Measurements from ENCODE around the gene NT5C3B. TPM values are rescaled to one million over a fixed set of nuclear protein-coding genes. Genes with fewer than 3 reads are reported as not detected.

NT5C3B gene
- total RNA-seq, 1 donor from 2014 or later, result 123 TPM

GRCh38 chr17:41796121-41796895, 39.7 kb downstream of the NT5C3B start:
- peaks cover 23% of the 10 kb centered on the region for H3K4me1 Mint-ChIP-seq

DNA sequence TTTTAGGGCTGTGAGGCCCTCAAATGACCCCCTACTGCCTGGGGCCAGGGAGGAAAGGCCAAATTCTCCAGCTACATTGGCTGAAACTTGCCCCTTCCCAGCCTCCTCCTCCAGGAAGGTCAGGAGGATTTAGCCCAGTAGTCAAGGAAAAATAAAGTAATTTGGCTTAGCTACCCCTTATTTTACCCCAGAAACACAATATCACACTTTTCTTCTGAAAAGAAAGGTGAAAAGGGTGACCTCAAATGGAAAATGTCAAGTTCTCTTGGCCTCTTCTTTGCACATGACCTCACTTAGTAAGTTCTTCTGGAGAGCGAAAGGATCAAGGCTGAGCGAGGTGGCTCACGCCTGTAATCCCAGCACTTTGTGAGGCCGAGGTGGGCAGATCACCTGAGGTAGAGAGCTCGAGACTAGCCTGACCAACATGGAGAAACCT, 41.5 kb downstream of the NT5C3B start:
- TF ChIP-seq, protein P1, sequence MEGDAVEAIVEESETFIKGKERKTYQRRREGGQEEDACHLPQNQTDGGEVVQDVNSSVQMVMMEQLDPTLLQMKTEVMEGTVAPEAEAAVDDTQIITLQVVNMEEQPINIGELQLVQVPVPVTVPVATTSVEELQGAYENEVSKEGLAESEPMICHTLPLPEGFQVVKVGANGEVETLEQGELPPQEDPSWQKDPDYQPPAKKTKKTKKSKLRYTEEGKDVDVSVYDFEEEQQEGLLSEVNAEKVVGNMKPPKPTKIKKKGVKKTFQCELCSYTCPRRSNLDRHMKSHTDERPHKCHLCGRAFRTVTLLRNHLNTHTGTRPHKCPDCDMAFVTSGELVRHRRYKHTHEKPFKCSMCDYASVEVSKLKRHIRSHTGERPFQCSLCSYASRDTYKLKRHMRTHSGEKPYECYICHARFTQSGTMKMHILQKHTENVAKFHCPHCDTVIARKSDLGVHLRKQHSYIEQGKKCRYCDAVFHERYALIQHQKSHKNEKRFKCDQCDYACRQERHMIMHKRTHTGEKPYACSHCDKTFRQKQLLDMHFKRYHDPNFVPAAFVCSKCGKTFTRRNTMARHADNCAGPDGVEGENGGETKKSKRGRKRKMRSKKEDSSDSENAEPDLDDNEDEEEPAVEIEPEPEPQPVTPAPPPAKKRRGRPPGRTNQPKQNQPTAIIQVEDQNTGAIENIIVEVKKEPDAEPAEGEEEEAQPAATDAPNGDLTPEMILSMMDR (conservative IDR thresholded peaks at IDR 0.05), result no peak
- peaks cover 13% of the 10 kb centered on the region for H3K4me1 Mint-ChIP-seq
- no peaks in the 10 kb centered on the region for H3K9me3 Mint-ChIP-seq
- H3K27me3 Mint-ChIP-seq (ENCODE audit: low read depth), result peaks cover 3% of the 10 kb centered on the region
- no peak overlapping the region for H3K4me3 Mint-ChIP-seq
- H3K27ac Mint-ChIP-seq (ENCODE audit: unreplicated experiment), result no peak overlapping the region
- DNase-seq (ENCODE audit: low read depth, low spot score), result no peak
- no peaks in the 10 kb centered on the region for H3K36me3 Mint-ChIP-seq (ENCODE audit: low read depth)

More at GRCh38 chr17:41796121-41796895, 39.7 kb downstream of the NT5C3B start:
- Mint-ChIP-seq H3K4me3 (peak overlapping the region; percentile 31), H3K36me3 (ENCODE audit: low read depth) (no peaks in the 10 kb centered on the region), H3K9me3 (no peaks in the 10 kb centered on the region), H3K27ac (ENCODE audit: unreplicated experiment) (no peak overlapping the region), H3K27me3 (ENCODE audit: low read depth) (no peaks in the 10 kb centered on the region)
- TF ChIP-seq, protein P1 (conservative IDR thresholded peaks at IDR 0.05), result no peak
- no peak for DNase-seq (ENCODE audit: low read depth, low spot score)

GRCh38 chr17:41793784-41794539, 42.1 kb downstream of the NT5C3B start:
- H3K27ac Mint-ChIP-seq (ENCODE audit: unreplicated experiment), result no peak overlapping the region
- no peaks in the 10 kb centered on the region for H3K36me3 Mint-ChIP-seq (ENCODE audit: low read depth)
- TF ChIP-seq, protein P1 (conservative IDR thresholded peaks at IDR 0.05), result no peak
- H3K27me3 Mint-ChIP-seq (ENCODE audit: low read depth), result peaks cover 7% of the 10 kb centered on the region
- H3K4me3 Mint-ChIP-seq, result no peak overlapping the region
- no peaks in the 10 kb centered on the region for H3K9me3 Mint-ChIP-seq
- H3K4me1 Mint-ChIP-seq, result peaks cover 11% of the 10 kb centered on the region
- no peak for DNase-seq (ENCODE audit: low read depth, low spot score)

GRCh38 chr17:41792845-41793783, 42.9 kb downstream of the NT5C3B start:
- no peak overlapping the region for H3K27ac Mint-ChIP-seq (ENCODE audit: unreplicated experiment)
- TF ChIP-seq, protein P1 (conservative IDR thresholded peaks at IDR 0.05), result no peak
- H3K9me3 Mint-ChIP-seq, result no peaks in the 10 kb centered on the region
- DNase-seq (ENCODE audit: low read depth, low spot score), result no peak
- H3K4me1 Mint-ChIP-seq, result peaks cover 11% of the 10 kb centered on the region
- peaks cover 13% of the 10 kb centered on the region for H3K27me3 Mint-ChIP-seq (ENCODE audit: low read depth)
- peak overlapping the region; percentile 27 for H3K4me3 Mint-ChIP-seq
- H3K36me3 Mint-ChIP-seq (ENCODE audit: low read depth), result no peaks in the 10 kb centered on the region

- TF ChIP-seq, protein P1 (conservative IDR thresholded peaks at IDR 0.05), result no peak
- Mint-ChIP-seq H3K4me3 (peak overlapping the region; percentile 86), H3K9me3 (no peaks in the 10 kb centered on the region), H3K36me3 (ENCODE audit: low read depth) (no peaks in the 10 kb centered on the region), H3K27ac (ENCODE audit: unreplicated experiment) (no peak overlapping the region), H3K27me3 (ENCODE audit: low read depth) (peaks cover 29% of the 10 kb centered on the region), H3K4me1 (peaks cover 25% of the 10 kb centered on the region)
- DNase-seq (ENCODE audit: low read depth, low spot score), result no peak
These were observed 49.0 kb downstream of the NT5C3B start for GRCh38 chr17:41787021-41787418.
